GOT3 (cell line): ENCODE data around the gene FCSK.

Experiments
- DNase-seq: peaks from one replicate; lab custom pipeline; 2025; ENCODE audit warnings: mixed read lengths; lab: John Stamatoyannopoulos, UW

The FCSK gene

GRCh38 chr16:70455910-70456309 lies 1.5 kb downstream of the FCSK start:
- DNase-seq: no peak

- no peak for DNase-seq
Observed at GRCh38 chr16:70457446-70458166, 3.2 kb downstream of the FCSK start.

DNA sequence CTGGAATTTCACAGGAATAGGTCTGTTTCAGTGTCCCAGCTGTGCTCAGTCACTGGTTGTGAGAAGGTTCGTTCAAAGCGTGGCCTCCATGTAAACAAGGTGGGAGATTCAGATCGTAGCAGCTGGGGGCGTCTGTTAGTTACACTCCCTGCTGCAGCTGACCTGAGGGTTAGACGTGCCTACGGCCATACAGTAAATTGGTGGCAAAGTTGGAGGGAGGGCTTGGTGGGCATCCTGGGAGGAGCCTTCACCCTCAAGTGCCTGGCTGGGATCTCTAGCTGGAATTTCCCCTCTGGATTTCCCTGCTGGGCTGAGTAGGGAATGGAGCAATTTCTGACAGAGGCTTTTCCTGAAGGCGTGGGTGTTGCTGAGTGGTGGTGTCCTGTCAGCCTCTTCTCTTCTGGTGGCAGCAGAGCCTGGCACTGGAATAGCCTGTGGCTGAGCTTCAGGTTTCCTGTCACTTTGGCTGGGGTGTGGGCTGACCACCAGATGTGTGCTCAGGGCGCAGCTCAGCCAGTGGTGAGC lies 6.4 kb downstream of the FCSK start:
- DNase-seq: no peak

GRCh38 chr16:70463235-70463634 lies 8.8 kb downstream of the FCSK start:
- DNase-seq: no peak

- no peak for DNase-seq
Observed at GRCh38 chr16:70465999-70466804, 11.8 kb downstream of the FCSK start.

DNA sequence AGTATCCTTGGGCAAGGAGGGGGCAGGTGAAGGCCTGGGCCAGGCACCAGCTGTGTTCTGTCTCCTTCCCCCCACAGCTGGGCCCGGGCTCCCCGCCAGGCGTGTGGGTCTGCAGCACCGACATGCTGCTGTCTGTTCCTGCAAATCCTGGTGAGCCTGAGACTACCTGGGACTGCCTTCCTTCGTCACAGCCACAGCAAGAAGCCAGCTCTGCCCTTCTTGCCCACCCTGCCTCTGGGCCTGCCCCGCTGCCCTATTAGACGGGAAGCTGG lies 12.3 kb downstream of the FCSK start:
- DNase-seq: no peak

DNA sequence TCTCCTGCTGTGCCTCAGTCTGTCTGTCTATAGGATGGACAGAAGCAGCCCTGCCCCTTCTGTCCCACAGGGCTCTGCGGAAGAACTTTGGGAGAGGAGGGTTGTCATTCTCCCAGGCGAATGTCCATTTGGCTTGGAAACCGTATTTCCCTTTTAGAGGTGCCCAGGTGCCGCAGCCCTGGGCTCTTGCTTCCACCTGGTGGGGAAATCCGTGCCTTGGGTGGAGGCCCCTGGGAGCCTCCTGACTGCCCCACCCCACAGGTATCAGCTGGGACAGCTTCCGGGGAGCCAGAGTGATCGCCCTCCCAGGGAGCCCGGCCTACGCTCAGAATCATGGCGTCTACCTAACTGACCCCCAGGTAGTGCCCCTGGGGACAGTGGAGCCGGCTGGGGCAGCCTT lies 12.7 kb downstream of the FCSK start:
- no peak for DNase-seq

DNA sequence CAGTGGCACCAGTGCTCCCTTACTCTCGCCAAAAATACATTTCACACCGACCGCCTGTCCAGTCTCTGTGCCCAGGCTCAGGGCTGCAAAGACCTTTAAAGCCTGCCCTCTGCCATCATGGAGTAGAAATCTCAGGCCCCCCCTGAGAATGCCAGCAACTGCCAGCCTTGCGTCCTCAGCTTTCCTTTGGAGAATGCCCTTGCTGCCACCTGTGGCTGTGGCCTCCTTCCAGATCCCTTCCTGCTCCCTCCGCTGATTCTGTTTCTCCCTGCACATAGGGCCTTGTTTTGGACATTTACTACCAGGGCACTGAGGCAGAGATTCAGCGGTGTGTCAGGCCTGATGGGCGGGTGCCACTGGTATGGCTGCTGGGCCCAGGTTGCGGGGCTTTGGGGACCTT lies 13.2 kb downstream of the FCSK start:
- no peak for DNase-seq

GRCh38 chr16:70468776-70469525 lies 14.6 kb downstream of the FCSK start:
- no peak for DNase-seq

- no peak for DNase-seq
Observed at GRCh38 chr16:70470141-70470926, 15.9 kb downstream of the FCSK start.

GRCh38 chr16:70470927-70471341 lies 16.5 kb downstream of the FCSK start:
- no peak for DNase-seq

- DNase-seq: no peak
Observed at GRCh38 chr16:70472786-70473433, 18.5 kb downstream of the FCSK start.

- DNase-seq: no peak
Observed at GRCh38 chr16:70473446-70474319, 19.3 kb downstream of the FCSK start.

DNA sequence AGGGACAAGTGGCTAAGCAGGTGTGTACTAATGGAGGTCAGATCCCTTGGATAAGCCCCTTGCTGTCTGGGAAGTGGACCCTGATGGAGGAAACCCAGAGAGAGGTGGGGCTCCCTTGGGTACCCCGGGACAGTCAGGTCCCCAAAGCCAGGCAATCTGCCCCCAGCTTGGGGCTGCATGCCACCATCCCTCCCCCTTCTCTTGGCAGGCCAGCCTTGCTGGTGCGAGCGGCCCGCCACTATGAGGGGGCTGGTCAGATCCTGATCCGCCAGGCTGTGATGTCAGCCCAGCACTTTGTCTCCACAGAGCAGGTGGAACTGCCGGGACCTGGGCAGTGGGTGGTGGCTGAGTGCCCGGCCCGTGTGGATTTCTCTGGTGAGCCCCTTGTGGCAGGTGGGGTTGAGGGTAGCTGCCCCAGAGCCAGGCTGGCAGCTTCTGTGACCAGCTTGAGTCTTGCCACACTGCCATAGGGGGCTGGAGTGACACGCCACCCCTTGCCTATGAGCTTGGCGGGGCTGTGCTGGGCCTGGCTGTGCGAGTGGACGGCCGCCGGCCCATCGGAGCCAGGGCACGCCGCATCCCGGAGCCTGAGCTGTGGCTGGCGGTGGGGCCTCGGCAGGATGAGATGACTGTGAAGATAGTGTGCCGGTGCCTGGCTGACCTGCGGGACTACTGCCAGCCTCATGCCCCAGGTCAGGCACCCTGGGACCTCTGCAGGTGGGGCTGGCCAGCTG lies 20.1 kb downstream of the FCSK start:
- DNase-seq: no peak

GRCh38 chr16:70475054-70475871 lies 20.9 kb downstream of the FCSK start:
- no peak for DNase-seq

GRCh38 chr16:70476272-70477020 lies 22.1 kb downstream of the FCSK start:
- no peak for DNase-seq

DNA sequence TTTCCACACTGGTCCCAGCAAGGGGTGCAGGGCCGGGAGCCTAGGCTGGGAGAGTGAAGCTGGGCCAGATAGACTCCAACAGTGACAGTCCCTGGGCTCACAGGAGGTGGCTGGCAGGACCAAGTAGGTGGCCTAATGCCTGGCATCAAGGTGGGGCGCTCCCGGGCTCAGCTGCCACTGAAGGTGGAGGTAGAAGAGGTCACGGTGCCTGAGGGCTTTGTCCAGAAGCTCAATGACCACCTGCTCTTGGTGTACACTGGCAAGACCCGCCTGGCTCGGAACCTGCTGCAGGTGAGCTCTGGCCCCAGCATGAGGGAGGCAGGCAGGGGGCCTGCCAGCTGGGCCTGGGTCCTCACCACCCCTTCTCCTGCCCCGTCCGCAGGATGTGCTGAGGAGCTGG lies 23.8 kb downstream of the FCSK start:
- no peak for DNase-seq

GRCh38 chr16:70478912-70479341 lies 24.5 kb downstream of the FCSK start:
- no peak for DNase-seq
